Fibroblast of villous mesenchyme (primary cell): ENCODE measurements around the gene IWS1. TPM values are rescaled to one million over a fixed set of nuclear protein-coding genes. Genes with fewer than 3 reads are reported as not detected.
"Not testable (repeated sequence)": the region's sequence is repeated elsewhere in the genome, so short reads cannot be mapped to it uniquely, and the experiment has no call there.

ENCODE experiments used
- DNase-seq: peaks from one replicate; pipeline ENCODE4 v3.0.0-alpha.2; 2010; ENCODE audit warnings: low read depth
- H3K4me3 ChIP-seq: 2 replicates; pipeline ENCODE4 v1.5.1; 2011; ENCODE audit warnings: low read depth, mild to moderate bottlenecking, low read length
- CTCF ChIP-seq: IDR thresholded peaks from 2 replicates; pipeline ENCODE4 v1.5.1; 2012; ENCODE audit warnings: low read depth, mild to moderate bottlenecking, low read length; ENCODE audit not compliant: insufficient read depth
- total RNA-seq: library from RNA; depleted of rRNA; stranded (reverse); fragments of >200 nt; gene quantifications from 2 replicates; pipeline ENCODE4 v1.2.3, GENCODE V29; 2012

Gene IWS1
- total RNA-seq, 1 donor: 42.7 TPM

- no peak for DNase-seq
- no peak overlapping the region for H3K4me3 ChIP-seq
- TF ChIP-seq CTCF: no peak
Measured at GRCh38 chr2:127551221-127551930, 25.1 kb upstream of the IWS1 start.

GRCh38 chr2:127546797-127547196, 20.5 kb upstream of the IWS1 start:
- H3K4me3 ChIP-seq: no peak overlapping the region
- TF ChIP-seq CTCF: no peak
- no peak for DNase-seq

GRCh38 chr2:127545796-127546195, 19.5 kb upstream of the IWS1 start:
- no peak for TF ChIP-seq CTCF
- no peak overlapping the region for H3K4me3 ChIP-seq
- DNase-seq: no peak

- H3K4me3 ChIP-seq: no peak overlapping the region
- DNase-seq: no peak
- no peak for TF ChIP-seq CTCF
Measured at GRCh38 chr2:127545189-127545588, 18.9 kb upstream of the IWS1 start.

GRCh38 chr2:127543013-127543501, 16.8 kb upstream of the IWS1 start:
- not testable (repeated sequence) for H3K4me3 ChIP-seq, DNase-seq

GRCh38 chr2:127542231-127542630, 15.9 kb upstream of the IWS1 start:
- no peak for TF ChIP-seq CTCF
- H3K4me3 ChIP-seq: no peak overlapping the region
- DNase-seq: no peak

- TF ChIP-seq CTCF: no peak
- DNase-seq: no peak
- H3K4me3 ChIP-seq: no peak overlapping the region
Measured at GRCh38 chr2:127541809-127542208, 15.5 kb upstream of the IWS1 start.
